ENCODE data around the gene PSME1.

DNA sequence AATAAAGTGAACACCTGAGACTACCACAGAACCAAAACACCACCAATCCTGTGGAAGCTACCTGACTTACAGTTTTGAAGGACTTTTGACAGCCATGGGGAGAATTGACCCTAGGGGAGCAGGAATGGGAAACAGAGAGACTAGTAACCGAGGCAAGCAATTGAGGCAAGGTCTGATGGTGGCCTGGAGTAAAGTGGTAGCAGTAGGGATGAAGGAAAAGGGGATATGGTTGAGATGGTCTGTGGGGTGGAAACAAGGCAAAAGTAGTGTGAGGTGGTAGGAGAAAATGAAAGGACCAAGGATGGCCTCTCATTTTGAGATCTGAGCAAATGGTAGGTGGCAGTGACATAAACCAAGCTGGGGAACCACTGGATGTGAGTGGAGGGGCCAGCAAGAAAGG, 20.8 kb downstream of the PSME1 start:
- TF ChIP-seq JUN (IDR thresholded peaks at IDR 0.05), result no peak
- no peak for TF ChIP-seq FOXS1 (CRISPR knock-in tag; IDR thresholded peaks at IDR 0.05)
- TF ChIP-seq, protein P1, sequence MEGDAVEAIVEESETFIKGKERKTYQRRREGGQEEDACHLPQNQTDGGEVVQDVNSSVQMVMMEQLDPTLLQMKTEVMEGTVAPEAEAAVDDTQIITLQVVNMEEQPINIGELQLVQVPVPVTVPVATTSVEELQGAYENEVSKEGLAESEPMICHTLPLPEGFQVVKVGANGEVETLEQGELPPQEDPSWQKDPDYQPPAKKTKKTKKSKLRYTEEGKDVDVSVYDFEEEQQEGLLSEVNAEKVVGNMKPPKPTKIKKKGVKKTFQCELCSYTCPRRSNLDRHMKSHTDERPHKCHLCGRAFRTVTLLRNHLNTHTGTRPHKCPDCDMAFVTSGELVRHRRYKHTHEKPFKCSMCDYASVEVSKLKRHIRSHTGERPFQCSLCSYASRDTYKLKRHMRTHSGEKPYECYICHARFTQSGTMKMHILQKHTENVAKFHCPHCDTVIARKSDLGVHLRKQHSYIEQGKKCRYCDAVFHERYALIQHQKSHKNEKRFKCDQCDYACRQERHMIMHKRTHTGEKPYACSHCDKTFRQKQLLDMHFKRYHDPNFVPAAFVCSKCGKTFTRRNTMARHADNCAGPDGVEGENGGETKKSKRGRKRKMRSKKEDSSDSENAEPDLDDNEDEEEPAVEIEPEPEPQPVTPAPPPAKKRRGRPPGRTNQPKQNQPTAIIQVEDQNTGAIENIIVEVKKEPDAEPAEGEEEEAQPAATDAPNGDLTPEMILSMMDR (IDR thresholded peaks at IDR 0.05), result no peak
- TF ChIP-seq KDM1A (IDR thresholded peaks at IDR 0.05; ENCODE audit: low read depth), result no peak
- TF ChIP-seq EHMT2 (IDR thresholded peaks at IDR 0.05; ENCODE audit: low read depth), result no peak

Data from A549 (cell line).